Bronchus fibroblast of lung (primary cell): ENCODE results near the gene HMOX2. TPM values are rescaled to one million over a fixed set of nuclear protein-coding genes. Genes with fewer than 3 reads are reported as not detected.

ENCODE experiments used
- total RNA-seq: library from RNA; depleted of rRNA; stranded (reverse); fragments of >200 nt; gene quantifications from 2 replicates; pipeline ENCODE4 v1.2.3, GENCODE V29; 2015

HMOX2 gene, protein sequence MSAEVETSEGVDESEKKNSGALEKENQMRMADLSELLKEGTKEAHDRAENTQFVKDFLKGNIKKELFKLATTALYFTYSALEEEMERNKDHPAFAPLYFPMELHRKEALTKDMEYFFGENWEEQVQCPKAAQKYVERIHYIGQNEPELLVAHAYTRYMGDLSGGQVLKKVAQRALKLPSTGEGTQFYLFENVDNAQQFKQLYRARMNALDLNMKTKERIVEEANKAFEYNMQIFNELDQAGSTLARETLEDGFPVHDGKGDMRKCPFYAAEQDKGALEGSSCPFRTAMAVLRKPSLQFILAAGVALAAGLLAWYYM
- total RNA-seq: 54.1 and 60.0 TPM in 2 replicates

DNA sequence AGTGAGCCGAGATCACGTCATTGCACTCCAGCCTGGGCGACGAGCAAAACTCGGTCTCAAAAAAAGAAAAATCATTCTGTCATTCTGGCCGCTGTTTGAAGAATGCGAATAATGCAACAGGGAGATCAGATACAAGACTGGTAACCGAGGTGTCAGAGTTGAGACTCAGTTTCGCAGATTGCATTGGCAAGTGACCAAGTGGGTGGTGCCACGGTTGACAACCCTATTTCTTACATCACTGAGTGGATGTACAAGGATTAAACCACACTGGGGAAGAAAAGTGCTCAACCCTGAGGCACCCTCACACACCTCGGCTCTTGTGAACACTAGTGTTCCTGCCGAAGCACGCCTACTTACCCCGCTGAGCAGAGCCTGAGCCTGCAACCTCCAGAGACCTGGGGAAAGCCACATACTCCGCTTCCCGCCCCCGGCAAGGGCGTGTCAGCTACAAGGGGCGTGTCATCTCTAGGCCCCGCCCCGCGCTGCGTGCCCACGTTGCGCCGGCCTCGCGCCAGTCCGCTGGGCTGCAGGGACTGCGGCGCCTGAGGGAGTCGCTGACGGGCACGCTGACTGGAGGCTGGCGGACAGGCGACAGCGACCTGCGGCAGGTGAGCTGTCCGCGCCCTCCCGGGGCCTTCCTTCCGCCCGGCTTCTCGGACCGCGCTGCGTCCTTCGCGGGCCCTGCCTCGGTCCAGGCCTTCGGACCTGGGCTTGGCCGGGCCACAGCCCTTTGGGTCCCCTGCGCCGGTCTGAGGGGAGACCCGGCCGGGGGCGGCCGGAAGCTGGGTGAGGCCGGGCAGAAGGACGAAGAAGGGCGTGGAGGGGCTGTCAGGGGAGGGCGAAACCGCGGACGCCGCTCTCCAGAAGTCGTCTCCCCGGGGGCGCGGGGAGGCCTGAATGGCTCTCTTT lies at the start of gene HMOX2:
Gene HMOX2, plus strand, starts transcription at position 519 of the 909 bp plus-strand sequence. CDS start 29,127 bp downstream, outside the sequence.

DNA sequence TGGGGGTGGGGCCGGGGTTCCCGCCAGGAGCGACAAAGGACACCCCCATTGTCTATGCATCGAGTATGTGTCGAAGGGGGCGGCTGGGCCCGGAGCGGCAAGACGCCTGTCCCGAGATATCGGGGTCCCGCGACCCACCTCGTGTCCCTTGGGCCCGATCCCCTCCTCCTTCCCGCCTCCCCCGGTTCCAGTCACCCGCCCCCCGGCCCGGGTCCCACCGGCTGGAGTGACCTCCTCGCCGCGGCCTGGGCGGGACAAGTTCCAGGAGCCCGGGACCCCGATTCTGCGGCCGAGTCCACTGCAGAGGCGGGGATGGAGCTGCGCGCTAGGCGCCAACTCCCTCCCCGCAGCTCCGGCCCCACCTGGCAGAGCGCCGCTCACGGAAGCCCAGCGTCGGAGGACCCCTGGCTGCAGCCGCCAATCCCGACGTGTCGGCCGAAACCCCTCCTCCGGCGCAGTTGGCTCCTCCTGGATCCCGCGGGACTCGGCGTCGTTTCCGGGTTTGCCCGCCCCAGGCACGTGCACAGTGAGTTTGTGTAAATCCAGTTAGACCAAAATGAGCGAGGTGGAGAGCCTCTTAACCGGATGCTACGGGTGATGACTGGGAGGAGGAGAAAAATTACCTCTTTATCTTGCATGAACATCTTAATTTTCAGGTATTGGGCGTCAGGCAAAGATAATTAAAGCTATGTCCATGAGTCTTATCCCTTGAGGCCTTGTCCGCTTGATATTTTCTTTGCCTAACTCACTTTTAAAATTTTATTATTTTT lies 1.8 kb upstream of the HMOX2 start, which contains the start of gene NMRAL1:
Gene NMRAL1, minus strand, starts transcription at position 434 of the 770 bp plus-strand sequence. CDS start 493 bp downstream, outside the sequence.

DNA sequence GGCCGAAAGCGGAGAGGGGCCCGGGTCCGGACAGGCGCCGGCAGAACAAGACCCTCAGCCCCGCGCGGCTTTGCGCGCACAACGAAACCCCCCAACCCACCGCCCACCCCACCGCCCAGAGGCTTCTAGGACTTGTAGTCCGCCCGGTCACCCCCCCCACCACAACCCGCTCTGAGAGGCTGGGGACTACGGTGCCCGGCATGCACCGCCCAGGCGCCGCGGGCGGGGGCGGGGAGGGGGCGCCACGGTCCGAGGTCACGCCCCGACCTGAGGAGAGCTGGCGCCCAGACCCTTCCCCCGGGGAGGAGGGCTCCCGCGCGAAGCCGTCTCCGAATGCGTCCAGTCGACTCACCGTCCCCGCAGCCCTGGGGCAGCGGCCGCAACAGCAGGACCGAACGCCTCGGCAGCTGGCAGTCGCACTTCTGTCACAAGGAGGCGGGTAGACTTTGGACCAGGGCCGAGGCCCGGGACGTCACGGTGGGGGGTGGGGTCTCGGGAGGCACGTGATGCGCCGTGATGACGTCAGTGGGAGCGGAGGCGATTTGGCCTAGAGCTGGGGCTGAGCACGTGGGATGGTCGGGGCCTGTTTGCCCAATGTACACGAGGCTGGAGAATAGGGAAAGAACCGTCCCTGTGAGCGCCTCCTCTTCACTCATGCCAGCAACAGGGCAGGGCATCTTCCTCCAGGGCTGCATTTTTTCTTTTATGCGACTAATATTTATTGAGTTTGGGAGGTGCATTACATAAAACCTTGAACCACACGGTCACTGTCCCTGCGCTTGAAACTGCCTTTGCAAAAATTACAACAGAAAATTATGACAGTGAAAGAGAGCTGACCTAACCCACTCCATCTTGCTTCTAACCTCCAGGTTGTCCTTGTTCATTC lies 62.4 kb downstream of the HMOX2 start, which contains the start of gene CDIP1:
Gene CDIP1, minus strand, starts transcription at position 424 of the 886 bp plus-strand sequence. CDS start 24,643 bp downstream, outside the sequence.

DNA sequence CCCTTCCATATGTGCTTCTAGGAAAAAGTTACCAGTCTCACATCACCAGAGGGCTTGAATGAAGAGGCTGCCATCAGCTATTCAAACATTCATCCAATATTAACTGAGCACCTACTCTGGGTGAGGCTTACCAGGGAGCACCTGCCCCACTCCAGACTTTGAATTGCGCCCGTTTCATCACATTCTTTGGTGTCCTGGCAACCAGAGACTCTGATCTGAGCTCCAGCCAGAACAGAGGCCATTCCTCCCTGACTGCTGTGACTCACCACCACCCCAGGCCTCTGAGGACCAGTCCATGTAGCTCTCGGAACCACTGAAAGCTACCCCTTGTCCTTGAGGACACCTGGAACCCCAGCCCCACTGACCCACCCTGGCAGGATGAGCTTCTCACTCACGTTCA lies 79.9 kb downstream of the HMOX2 start, which contains the start of gene C16orf96:
Gene C16orf96, plus strand, starts transcription at position 229 of the 400 bp plus-strand sequence. Its CDS starts 150 bp downstream, at position 379.

Other genes with a start within 250 kb of the HMOX2 start
- not detected in 2 replicates for gene SRL, start 234.3 kb upstream of the HMOX2 start, total RNA-seq
- 11.4 and 11.8 TPM in 2 replicates for gene TFAP4, start 203.4 kb upstream of the HMOX2 start, total RNA-seq
- 3.2 and 3.3 TPM in 2 replicates for gene GLIS2, start 160.3 kb upstream of the HMOX2 start, total RNA-seq
- 60.5 and 73.1 TPM in 2 replicates for gene PAM16, start 125.1 kb upstream of the HMOX2 start, total RNA-seq
- 69.6 and 76.8 TPM in 2 replicates for gene VASN, start 104.5 kb upstream of the HMOX2 start, total RNA-seq
- gene CORO7, start 59.8 kb upstream of the HMOX2 start, total RNA-seq: 12.1 and 12.8 TPM in 2 replicates
- 51.4 and 52.9 TPM in 2 replicates for gene DNAJA3, start 50.5 kb upstream of the HMOX2 start, total RNA-seq
- gene NMRAL1, start 1.8 kb upstream of the HMOX2 start, total RNA-seq: 89.6 and 101 TPM in 2 replicates
- 8.0 and 9.9 TPM in 2 replicates for gene CDIP1, start 62.4 kb downstream of the HMOX2 start, total RNA-seq
- under 0.01 and 0.17 TPM in 2 replicates for gene C16orf96, start 79.9 kb downstream of the HMOX2 start, total RNA-seq
- 8.6 and 11.0 TPM in 2 replicates for gene UBALD1, start 138.5 kb downstream of the HMOX2 start, total RNA-seq
- 26.0 and 28.9 TPM in 2 replicates for gene MGRN1, start 148.4 kb downstream of the HMOX2 start, total RNA-seq
- 22.9 and 23.8 TPM in 2 replicates for gene NUDT16L1, start 217.2 kb downstream of the HMOX2 start, total RNA-seq